MV-4-11 (cell line): ENCODE data around the gene VPS13C.

ENCODE experiments used
- DNase-seq: peaks from one replicate; lab custom pipeline; 2025; lab: John Stamatoyannopoulos, UW

The VPS13C gene

GRCh38 chr15:61857169-61857829 lies 202.9 kb downstream of the VPS13C start:
- DNase-seq, result no peak

- DNase-seq, result no peak
Measured at GRCh38 chr15:61856295-61856694, 204.0 kb downstream of the VPS13C start.

GRCh38 chr15:61853195-61853594 lies 207.1 kb downstream of the VPS13C start:
- DNase-seq, result no peak

GRCh38 chr15:61851955-61852354 lies 208.3 kb downstream of the VPS13C start:
- no peak for DNase-seq

GRCh38 chr15:61849447-61849846 lies 210.8 kb downstream of the VPS13C start:
- no peak for DNase-seq

GRCh38 chr15:61841466-61841865 lies 218.8 kb downstream of the VPS13C start:
- peak; percentile 53 for DNase-seq

- no peak for DNase-seq
Measured at GRCh38 chr15:61840090-61840489, 220.2 kb downstream of the VPS13C start.

GRCh38 chr15:61839546-61839945 lies 220.7 kb downstream of the VPS13C start:
- no peak for DNase-seq

GRCh38 chr15:61835496-61836106 lies 224.6 kb downstream of the VPS13C start:
- DNase-seq, result peak; percentile 7

- DNase-seq, result no peak
Measured at GRCh38 chr15:61835029-61835428, 225.2 kb downstream of the VPS13C start.

GRCh38 chr15:61834076-61834697 lies 226.1 kb downstream of the VPS13C start:
- DNase-seq, result peak; percentile 44

GRCh38 chr15:61832223-61832622 lies 228.0 kb downstream of the VPS13C start:
- no peak for DNase-seq

GRCh38 chr15:61831505-61831921 lies 228.7 kb downstream of the VPS13C start:
- DNase-seq, result peak; percentile 60

GRCh38 chr15:61830536-61831330 lies 229.5 kb downstream of the VPS13C start:
- DNase-seq, result peak; percentile 26

- DNase-seq, result no peak
Measured at GRCh38 chr15:61829514-61829889, 230.7 kb downstream of the VPS13C start.

GRCh38 chr15:61828860-61829513 lies 231.3 kb downstream of the VPS13C start:
- no peak for DNase-seq

GRCh38 chr15:61828008-61828407 lies 232.2 kb downstream of the VPS13C start:
- DNase-seq, result no peak

- no peak for DNase-seq
Measured at GRCh38 chr15:61827131-61827530, 233.1 kb downstream of the VPS13C start.

GRCh38 chr15:61824291-61824690 lies 236.0 kb downstream of the VPS13C start:
- no peak for DNase-seq

GRCh38 chr15:61822511-61822910 lies 237.7 kb downstream of the VPS13C start:
- no peak for DNase-seq

- no peak for DNase-seq
Measured at GRCh38 chr15:61820951-61821350, 239.3 kb downstream of the VPS13C start.

- DNase-seq, result no peak
Measured at GRCh38 chr15:61820212-61820611, 240.0 kb downstream of the VPS13C start.
